T-helper 2 cell treated with Interferon-gamma antibody and Interleukin-4, amounts not matched to agents 100 ng/mL and 5 ng/mL, for 36 hours (primary cell): ENCODE results near the gene IFNG-AS1. TPM values are rescaled to one million over a fixed set of nuclear protein-coding genes. Genes with fewer than 3 reads are reported as not detected.

Experiments
- intact Hi-C: fragments of 100-400 bp; cut with micrococcal nuclease; formaldehyde crosslinking; loops from one replicate; pipeline ENCODE4 v1.15.1; 2023
- total RNA-seq: library from RNA; stranded (reverse); gene quantifications from 2 replicates; pipeline ENCODE4 v1.2.3, GENCODE V29; 2022

Gene IFNG-AS1
- not detected in 2 replicates for total RNA-seq

DNA sequence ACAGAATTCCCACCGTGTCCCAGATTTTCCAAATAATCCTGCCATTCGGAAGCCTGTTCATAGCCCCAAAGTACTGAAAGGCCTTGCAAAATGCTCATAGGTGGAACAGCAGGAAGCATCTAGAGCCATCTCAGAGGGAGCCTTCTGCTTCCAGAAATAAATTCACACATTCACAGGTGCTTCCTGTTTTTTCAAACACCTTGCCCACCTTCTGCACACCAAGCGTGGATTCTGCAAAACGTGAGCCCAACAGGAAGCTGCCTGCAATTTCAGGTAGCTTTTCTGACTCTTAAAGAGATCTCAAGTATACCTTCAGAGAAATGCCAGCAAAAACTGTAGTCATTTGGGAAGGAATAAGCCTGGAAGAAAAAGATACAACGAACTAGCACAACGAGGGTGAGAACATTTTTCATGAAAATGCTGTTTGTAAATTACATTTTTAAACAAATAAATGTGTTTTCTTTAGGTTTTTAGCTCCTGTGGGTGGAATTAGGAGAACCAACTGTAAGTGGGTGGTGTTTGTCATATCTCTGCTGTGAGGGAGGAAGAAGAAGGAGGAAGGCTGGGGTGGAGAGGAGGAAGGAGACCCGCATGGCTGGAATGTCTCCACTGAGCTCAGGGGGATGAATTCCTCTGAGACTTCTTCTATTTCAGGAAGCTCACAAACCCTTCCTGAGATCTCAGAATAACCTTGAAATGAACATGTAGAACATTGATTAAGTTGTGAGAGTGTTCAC lies at the start of gene IFNG-AS1:
IFNG-AS1 (plus strand) TSS at position 264 of the 737 bp plus-strand sequence.
- intact Hi-C loops = no loop called here

- intact Hi-C loops = no loop called here
Observed at GRCh38 chr12:67939611-67940010, 49.6 kb upstream of the IFNG-AS1 start.

GRCh38 chr12:67940780-67941243 lies 48.4 kb upstream of the IFNG-AS1 start:
- intact Hi-C loops = no loop called here

GRCh38 chr12:67942724-67943123 lies 46.5 kb upstream of the IFNG-AS1 start:
- intact Hi-C loops = loop anchor here (1.0 kb wide), 3 partner anchors 291 to 586 kb away; no protein-coding TSS in a partner anchor

DNA sequence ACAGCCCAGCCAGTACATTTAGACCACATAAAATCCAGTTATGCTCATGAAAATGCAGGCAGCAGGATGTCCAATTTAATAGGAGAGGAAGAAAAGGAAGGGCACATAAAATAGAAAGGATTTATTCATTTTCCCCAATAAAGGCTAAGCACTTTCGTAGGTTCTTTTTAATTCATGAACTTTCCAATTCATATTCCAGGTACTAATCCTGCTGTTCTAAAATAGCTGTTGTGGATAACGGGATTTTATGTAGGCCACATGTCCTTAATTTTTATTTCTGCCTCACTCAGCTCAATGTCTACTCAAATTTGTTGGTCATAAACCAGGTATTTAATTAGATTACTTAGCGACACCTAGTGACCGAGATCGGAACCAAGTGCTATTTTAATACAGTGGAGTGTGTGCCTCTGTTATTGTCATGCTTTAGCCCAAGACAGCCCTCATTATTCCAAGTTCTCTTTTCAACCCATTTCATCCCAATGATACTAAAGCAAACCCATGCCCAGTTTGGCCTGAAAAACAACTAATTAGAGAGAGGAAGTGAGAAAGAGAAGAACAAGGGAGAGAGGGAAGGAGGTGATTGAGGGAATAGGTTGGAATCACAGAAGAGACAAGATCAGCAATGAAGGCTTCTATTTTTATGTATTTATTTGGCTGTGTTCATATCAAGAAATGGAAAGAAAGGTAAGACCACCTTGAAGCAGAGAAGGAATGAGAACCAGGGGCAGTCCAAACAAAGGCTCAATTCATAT lies 45.9 kb upstream of the IFNG-AS1 start:
- intact Hi-C loops = loop anchor here (1.0 kb wide), 3 partner anchors 292 to 587 kb away; no protein-coding TSS in a partner anchor

DNA sequence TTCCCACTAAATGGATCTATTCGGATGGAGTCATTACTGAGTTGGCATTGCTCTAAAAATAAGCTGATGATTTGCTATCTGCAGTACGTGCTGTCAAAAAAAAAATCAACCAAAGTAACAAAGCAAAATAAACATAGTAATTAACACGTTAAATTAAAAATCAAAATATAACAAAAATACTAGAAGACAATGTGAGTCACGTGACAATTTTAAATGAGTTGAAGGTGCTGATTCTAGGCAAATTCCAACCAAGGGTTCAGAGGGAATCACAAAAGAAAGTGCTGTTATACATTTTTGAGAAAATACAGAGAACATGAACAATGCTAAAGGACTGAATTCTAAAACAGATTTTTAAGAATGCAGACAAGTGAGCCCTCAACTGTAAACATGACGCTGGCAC lies 45.2 kb upstream of the IFNG-AS1 start:
- intact Hi-C loops = no loop called here

GRCh38 chr12:67952787-67953186 lies 36.5 kb upstream of the IFNG-AS1 start:
- intact Hi-C loops = no loop called here

DNA sequence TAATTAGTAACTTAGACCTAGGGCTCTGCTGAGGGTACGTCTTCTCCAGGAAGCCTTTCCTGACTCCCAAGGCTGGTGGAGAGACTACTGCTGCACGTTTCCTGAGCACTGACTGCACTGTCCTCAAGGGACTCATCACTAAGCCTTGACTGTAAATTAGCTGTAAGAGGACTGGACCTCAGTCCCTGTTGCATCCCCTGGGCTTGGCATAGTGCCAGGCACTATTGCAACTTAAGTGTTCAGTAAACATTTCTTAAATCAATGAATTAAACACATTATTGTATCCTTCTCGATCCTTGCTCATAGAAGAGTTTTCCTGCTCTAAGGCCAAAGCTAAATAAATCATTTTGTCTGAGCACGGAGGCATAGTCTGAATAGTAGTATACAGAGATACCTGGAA lies 31.9 kb upstream of the IFNG-AS1 start:
- intact Hi-C loops = no loop called here

DNA sequence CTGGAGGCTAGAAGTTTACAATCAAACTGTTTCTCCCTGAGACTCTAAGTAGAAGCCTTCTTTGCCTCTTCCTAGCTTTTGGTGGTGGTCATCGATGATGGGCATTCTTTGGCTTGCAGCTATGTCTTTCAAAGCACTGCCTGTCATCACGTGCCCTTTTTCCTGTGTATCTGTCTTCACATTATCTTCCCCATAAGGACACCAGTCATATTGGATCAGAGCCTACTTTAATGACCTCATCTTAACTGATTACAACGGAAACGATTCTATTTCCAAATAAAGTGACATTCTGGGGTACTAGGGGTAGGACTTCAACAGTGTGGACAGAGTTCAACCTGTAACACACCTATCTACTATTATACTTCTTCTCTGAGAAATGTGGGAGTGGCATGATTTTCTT lies 31.1 kb upstream of the IFNG-AS1 start:
- intact Hi-C loops = no loop called here

- intact Hi-C loops = no loop called here
Observed at GRCh38 chr12:67964456-67964855, 24.8 kb upstream of the IFNG-AS1 start.

- intact Hi-C loops = no loop called here
Observed at GRCh38 chr12:67966560-67966959, 22.7 kb upstream of the IFNG-AS1 start.

DNA sequence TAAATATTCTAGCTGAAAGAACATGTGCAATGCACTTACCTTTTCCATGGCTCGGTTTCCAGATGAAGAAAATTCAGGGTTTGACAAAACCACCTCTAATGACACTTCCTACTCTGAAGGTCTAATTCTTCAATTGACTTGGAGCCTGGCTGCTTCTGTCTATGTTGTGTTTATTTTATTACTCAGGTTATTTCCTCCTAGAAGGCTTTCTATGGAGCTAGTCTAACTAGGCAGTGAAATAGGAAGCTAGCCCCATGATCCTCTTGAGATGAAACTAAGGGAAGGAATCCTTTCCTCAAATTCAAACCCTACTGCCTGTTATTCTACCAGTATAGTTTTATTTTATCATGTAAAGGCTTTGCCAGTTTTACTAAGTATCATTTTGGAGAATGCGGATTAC lies 20.9 kb upstream of the IFNG-AS1 start:
- intact Hi-C loops = no loop called here

- intact Hi-C loops = no loop called here
Observed at GRCh38 chr12:67968725-67969124, 20.5 kb upstream of the IFNG-AS1 start.

GRCh38 chr12:67969134-67969802 lies 20.0 kb upstream of the IFNG-AS1 start:
- intact Hi-C loops = no loop called here

GRCh38 chr12:67977668-67978067 lies 11.6 kb upstream of the IFNG-AS1 start:
- intact Hi-C loops = no loop called here

GRCh38 chr12:67980391-67980790 lies 8.9 kb upstream of the IFNG-AS1 start:
- intact Hi-C loops = no loop called here

- intact Hi-C loops = no loop called here
Observed at GRCh38 chr12:67981287-67982162, 7.7 kb upstream of the IFNG-AS1 start.

DNA sequence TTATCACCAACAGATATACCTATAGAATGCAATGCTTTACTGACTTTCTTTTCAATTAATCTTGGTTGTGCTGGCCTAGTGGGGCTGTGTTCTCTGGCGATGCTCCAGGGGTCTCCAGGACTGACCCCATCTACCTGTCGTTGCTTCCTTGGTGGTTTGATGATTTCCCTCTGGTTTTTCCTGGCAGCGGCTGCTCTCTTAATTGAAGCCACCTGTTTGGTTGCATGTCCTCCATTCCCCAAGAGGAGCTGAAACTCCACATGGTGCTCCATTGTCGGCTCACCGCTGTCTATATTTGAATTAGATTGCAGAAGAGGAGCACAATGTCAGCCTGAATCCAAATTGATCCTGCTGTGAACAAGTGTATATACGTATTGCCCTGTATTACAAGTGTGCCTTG lies 7.1 kb upstream of the IFNG-AS1 start:
- intact Hi-C loops = no loop called here

GRCh38 chr12:67986632-67987031 lies 2.6 kb upstream of the IFNG-AS1 start:
- intact Hi-C loops = no loop called here

GRCh38 chr12:67988601-67989021 lies 636 bp upstream of the IFNG-AS1 start:
- intact Hi-C loops = no loop called here

- intact Hi-C loops = no loop called here
Observed at GRCh38 chr12:67991158-67991557, 1.9 kb downstream of the IFNG-AS1 start.
